ENCODE results near the gene TNFAIP8. TPM values are rescaled to one million over a fixed set of nuclear protein-coding genes. Genes with fewer than 3 reads are reported as not detected.

Gene TNFAIP8
- total and polyA plus RNA-seq, 9 of the 15 experiments (the other 6 are each of a cell fraction or from before 2014, with no cell fraction given), result 29.9 to 52.2 (median 44.8) TPM

- peak; percentile 76 for TF ChIP-seq SMC3 (conservative IDR thresholded peaks at IDR 0.05; ENCODE audit: insufficient read depth, low read depth, low read length)
- no peak for TF ChIP-seq BRCA1 (IDR thresholded peaks at IDR 0.05)
- TF ChIP-seq BRCA1 (CRISPR knock-in tag; IDR thresholded peaks at IDR 0.05), result no peak
- TF ChIP-seq HDAC3 (IDR thresholded peaks at IDR 0.05; ENCODE audit: borderline replicate concordance, partially characterized antibody), result no peak
- TF ChIP-seq FOXP4 (CRISPR knock-in tag; IDR thresholded peaks at IDR 0.05; ENCODE audit: borderline replicate concordance), result no peak
- TF ChIP-seq E4F1 (CRISPR knock-in tag; IDR thresholded peaks at IDR 0.05; ENCODE audit: borderline replicate concordance), result no peak
- no peak for TF ChIP-seq ZNF696 (CRISPR knock-in tag; conservative IDR thresholded peaks at IDR 0.05)
- no peak for TF ChIP-seq ZNF280B (CRISPR knock-in tag; IDR thresholded peaks at IDR 0.05)
- TF ChIP-seq ZNF3 (CRISPR knock-in tag; IDR thresholded peaks at IDR 0.05), result no peak
- 0 out of 4 replicates have a peak, but pooled peaks of 1 of the 2 experiments have one; percentile 2 for TF ChIP-seq SIX5 (IDR thresholded peaks at IDR 0.05; ENCODE audit: borderline replicate concordance in 1 of 2, insufficient read depth in 1 of 2, low read depth in 1 of 2, low read length in 2 of 2)
- no peak for TF ChIP-seq MECOM (CRISPR knock-in tag; IDR thresholded peaks at IDR 0.05)
- no peak for TF ChIP-seq ATF6 (CRISPR knock-in tag; IDR thresholded peaks at IDR 0.05)
- no peak for TF ChIP-seq ZNF717 (CRISPR knock-in tag; IDR thresholded peaks at IDR 0.05)
- TF ChIP-seq SPI1 (IDR thresholded peaks at IDR 0.05; ENCODE audit: borderline replicate concordance, low read depth, low read length), result 0 out of 2 replicates have a peak, but pooled peaks have one; percentile 6
- TF ChIP-seq CSDE1 (IDR thresholded peaks at IDR 0.05), result no peak
- no peak for TF ChIP-seq MEIS2 (IDR thresholded peaks at IDR 0.05; ENCODE audit: partially characterized antibody)
- no peak for TF ChIP-seq ZNF324 (CRISPR knock-in tag; IDR thresholded peaks at IDR 0.05)
- no peak for TF ChIP-seq FOS (IDR thresholded peaks at IDR 0.05; ENCODE audit: extremely low read depth, insufficient read length)
- no peak for TF ChIP-seq ZNF232 (CRISPR knock-in tag; IDR thresholded peaks at IDR 0.05)
Observed at GRCh38 chr5:119435436-119436132, 79.8 kb downstream of the TNFAIP8 start (continued).
